Hepatocyte (in vitro differentiated cells): ENCODE measurements around the gene NPIPB2.

ENCODE experiments used
- EZH2 ChIP-seq: fragments of 200-600 bp; sonication (generic); IDR thresholded peaks from 2 replicates; pipeline ENCODE4 v1.6.1; 2016; ENCODE audit warnings: antibody characterized with exemption, mild to moderate bottlenecking, borderline replicate concordance
- TF ChIP-seq, protein P1 (sequence below): fragments of 200-600 bp; sonication (generic); IDR thresholded peaks from 2 replicates; pipeline ENCODE4 v1.5.1; 2016; ENCODE audit warnings: antibody characterized with exemption, mild to moderate bottlenecking; ENCODE audit not compliant: poor library complexity

DNA sequence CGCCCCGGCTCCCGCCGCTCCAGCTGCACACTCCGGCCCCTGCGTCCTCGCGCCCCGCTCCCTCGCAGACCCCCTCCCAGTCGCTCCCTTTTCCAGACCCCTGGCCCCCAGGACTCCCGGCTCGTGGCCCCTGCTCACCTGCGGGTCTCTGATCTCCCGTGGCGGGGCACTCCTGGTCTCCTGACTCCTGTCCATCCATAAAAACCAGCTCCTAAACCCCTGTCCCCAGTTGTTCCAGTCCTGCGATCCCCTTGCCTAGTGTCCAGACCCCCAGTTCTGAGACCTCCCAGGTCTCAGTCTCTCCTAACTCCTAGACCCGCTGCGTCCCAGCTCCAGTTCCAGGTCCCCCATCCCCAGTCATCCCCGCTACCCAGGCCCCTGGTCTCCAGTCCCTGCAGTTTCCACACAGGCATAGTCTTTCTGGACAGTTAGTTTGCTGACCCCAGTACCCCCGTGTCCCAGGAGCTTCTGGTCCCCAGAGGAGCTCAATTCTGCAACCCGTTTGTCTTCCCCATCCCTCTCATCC, 35.1 kb upstream of the NPIPB2 start:
- no peak for TF ChIP-seq EZH2
- TF ChIP-seq, protein P1, sequence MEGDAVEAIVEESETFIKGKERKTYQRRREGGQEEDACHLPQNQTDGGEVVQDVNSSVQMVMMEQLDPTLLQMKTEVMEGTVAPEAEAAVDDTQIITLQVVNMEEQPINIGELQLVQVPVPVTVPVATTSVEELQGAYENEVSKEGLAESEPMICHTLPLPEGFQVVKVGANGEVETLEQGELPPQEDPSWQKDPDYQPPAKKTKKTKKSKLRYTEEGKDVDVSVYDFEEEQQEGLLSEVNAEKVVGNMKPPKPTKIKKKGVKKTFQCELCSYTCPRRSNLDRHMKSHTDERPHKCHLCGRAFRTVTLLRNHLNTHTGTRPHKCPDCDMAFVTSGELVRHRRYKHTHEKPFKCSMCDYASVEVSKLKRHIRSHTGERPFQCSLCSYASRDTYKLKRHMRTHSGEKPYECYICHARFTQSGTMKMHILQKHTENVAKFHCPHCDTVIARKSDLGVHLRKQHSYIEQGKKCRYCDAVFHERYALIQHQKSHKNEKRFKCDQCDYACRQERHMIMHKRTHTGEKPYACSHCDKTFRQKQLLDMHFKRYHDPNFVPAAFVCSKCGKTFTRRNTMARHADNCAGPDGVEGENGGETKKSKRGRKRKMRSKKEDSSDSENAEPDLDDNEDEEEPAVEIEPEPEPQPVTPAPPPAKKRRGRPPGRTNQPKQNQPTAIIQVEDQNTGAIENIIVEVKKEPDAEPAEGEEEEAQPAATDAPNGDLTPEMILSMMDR = no peak
